Inflammatory macrophage treated with lipopolysaccharide for 4 hours (primary cell): ENCODE data around the gene HLA-DPA1.
A peak's percentile ranks its signal among the peaks of the same experiment; 100 is the strongest.

Experiments
- DNase-seq: peaks from one replicate; pipeline ENCODE4 v3.0.0-alpha.2; 2020

The HLA-DPA1 gene

DNA sequence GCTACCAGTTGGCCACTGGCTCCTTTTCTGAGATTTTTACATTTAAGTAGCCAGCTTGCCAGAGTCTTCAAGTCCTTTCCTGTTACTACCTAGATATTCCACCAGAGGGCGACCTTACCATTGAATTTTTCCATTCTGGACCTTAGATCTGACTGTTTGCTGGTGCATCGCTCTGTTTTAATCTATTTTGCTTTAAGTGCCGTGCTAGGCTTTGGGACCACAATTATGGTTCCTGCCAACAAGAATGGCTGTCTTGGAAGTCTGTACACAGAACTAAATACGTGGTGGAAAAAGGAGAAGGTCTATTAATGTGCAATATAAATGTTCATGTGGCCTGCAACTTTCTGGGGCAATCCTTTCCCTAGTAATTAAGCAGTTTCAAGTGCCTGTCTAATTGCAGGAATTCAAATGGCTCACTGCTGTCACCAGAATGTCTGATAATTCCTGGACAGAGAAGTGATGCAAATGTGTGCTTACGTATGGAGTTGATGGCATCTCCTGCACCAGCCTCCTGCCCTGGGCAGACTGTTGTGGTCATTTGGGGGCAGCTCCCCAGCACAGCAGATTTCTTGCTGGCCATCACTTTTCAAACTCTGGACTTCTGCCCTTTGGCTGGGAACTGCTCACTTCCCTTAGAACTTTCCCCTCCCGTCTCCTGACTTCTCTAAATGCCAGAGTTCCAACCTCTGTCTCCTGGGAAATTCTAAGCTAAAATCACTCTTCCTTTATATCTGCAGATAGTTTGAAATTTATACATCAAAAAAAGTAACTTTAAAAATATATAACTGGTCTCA is 58.4 kb downstream of the HLA-DPA1 start:
- DNase-seq = peak; percentile 81
